GM19025 (cell line): Measurements from ENCODE around the gene ECSCR.

Source experiments
- ATAC-seq: cut with Tn5 transposase; IDR thresholded peaks from one replicate; pipeline ENCODE4 v1.9.1; 2021; ENCODE audit warnings: mild to moderate bottlenecking, low read depth, moderate library complexity; ENCODE audit not compliant: unreplicated experiment

Gene ECSCR

GRCh38 chr5:139474890-139475791 lies 12.6 kb upstream of the ECSCR start:
- ATAC-seq = no peak

DNA sequence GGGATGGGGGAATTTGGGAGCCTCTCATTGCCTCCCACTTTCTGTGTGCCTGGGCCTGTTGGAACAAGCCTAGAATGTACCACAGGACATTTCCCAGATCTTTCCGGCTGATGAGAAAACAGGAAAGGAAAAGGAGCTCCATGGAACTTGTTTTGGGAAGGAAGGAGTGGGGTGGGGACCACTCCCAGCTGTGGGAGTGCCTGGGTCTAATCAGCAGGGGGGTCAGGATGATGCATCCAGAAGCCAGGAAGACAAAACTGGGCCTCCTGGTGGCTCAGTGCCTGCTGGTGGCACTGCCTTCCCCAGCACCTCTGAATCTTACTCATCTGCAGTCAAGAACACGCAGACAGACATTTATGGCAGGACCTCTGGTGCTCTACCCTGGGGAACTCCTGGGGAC lies 11.0 kb upstream of the ECSCR start:
- ATAC-seq = no peak

- ATAC-seq = no peak
Measured at GRCh38 chr5:139473105-139473504, 10.6 kb upstream of the ECSCR start.

- ATAC-seq = no peak
Measured at GRCh38 chr5:139472386-139473030, 10.0 kb upstream of the ECSCR start.

DNA sequence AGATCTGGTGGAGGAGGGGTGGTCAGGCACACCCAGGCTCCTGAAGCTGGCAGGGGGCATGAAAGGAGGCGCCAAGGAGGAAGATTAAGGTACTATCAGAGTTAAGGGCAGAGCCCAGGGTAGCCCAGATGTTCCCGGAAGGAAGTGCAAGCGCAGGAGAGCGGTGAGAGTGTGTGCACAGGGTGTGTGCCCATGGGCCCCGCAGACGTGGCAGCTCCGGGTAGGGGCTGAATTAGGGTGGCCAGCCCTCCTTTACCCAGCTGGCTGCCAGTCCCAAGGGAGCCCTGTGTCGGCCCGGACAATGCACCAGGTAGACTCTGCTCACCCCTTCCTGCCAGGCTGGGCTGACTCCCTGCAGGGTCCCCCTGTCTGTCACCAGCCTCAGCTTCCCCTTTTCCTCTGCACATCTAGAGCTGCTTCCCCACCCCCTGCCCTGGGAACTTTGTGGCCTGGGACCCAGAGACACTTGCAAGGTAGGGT lies 8.3 kb upstream of the ECSCR start, which contains the start of gene SMIM33:
Gene SMIM33, plus strand, starts transcription at position 184 of the 480 bp plus-strand sequence. Its CDS starts 118 bp downstream, at position 302.
- no peak for ATAC-seq

GRCh38 chr5:139468421-139468931 lies 5.9 kb upstream of the ECSCR start:
- ATAC-seq = no peak

DNA sequence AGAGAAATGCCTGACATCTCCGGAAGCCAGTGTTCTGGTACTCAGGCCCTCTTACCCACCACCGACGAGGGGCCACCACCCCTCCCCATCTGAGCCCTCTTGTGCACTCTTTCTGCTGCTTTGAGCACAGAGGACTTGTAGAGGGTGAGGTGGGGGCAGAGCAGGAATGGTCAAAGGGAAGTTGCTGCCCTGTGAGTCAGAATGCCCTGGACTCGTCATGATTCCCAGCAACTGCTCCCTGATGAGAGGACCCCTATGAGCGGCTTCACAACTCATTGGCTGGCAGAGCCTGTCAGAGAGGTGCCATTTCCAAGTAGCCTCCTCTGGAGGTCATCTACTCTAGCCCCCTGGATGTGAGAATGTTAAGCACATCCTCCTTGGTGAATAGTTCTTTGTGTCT lies 845 bp downstream of the ECSCR start:
- ATAC-seq = no peak

DNA sequence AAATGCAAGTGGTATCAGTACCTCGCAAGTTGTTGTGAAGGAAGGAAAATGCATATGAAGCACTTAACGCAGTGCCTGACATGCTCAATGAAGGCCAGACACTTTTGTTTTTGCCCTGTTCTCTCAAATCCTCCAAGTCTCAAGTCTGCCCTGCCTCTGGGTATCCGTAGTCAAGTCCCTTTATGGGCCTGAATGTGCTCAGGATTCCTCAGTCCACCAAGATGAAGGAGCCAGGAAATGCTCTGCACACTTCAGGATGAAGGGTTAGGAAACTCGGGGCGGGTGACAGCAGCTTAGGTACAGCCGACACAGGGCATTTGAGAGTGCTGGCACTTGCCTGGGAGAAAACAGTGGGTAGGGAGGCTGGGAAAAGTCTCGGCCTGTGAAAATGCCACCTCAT lies 1.4 kb downstream of the ECSCR start:
- no peak for ATAC-seq

DNA sequence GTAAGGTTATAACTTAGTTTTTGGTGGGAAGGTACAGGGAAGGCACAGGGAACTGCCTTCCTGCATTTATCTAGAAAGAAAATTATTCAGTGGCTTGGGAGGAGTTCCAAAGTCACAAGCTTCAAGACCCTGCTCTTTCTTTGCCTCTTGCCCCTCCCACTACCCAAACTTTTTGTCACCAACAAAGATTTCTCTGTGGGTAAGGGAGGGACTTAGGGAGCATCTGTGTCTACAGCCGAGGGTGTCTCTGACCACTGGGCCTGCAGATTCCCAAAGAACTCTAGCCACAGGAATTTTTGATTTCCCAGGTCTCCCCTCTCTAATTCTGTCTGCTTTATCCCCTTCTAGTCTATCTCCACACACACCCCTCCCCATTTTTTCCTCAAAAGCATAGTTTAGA lies 2.1 kb downstream of the ECSCR start:
- no peak for ATAC-seq

GRCh38 chr5:139459451-139459934 lies 3.0 kb downstream of the ECSCR start:
- ATAC-seq = peak; percentile 25

DNA sequence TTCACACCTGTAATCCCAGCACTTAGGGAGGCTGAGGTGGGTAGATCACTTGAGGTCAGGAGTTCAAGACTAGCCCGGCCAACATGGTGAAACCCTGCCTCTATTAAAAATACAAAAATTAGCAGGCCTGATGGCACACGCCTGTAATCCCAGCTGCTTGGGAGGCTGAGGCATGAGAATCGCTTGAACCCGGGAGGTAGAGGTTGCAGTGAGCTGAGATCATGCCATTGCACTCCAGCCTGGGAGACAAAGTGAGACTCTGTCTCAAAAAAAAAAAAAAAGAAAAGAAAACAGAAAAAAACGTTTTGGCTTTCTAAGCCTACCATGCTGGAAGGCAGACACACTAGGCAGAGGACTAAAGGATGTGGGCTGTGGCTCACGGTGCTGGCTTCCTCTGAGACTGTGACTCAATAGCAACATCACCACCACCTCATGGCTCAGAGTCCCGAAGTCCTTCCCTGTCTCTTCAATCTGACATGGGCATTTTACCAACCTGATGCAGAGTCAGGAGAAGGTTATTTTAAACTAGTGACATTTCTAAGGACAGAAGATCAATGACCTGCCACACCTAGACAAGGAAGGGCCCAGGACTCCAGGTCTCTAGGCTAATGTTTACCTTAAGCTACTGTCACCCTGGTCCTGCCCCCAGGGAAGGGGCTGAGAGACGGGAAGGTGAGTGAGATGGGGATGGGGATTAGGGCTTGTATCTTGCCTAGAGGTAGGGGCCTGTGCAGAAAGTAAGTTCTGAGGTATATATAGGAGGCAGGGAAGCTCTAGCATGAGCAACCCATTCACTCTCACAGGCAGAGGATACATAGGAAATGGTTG lies 3.7 kb downstream of the ECSCR start:
- ATAC-seq = peak; percentile 43

- ATAC-seq = no peak
Measured at GRCh38 chr5:139457653-139458306, 4.8 kb downstream of the ECSCR start.

- no peak for ATAC-seq
Measured at GRCh38 chr5:139457241-139457640, 5.3 kb downstream of the ECSCR start.

DNA sequence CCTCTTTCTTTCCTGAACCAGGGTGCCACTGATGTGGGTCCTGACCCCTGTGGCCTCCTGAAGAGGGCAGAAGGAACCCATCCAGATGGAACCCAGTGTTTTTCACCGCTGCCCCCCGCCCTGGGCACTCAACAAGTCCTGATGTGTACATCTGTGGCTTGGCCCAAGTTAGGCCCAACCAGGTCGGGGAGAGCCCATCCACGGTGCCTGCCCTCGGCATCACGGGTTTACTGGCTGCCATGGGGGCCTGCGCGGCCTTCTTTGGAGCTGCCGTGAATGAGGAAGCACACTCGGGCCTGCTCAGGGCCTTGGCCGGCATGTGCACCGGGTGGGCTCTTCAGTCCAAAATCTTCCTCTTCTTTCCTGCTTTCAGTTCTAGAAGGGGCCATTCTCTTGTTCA lies 5.8 kb downstream of the ECSCR start:
- ATAC-seq = no peak

- no peak for ATAC-seq
Measured at GRCh38 chr5:139454568-139455290, 7.8 kb downstream of the ECSCR start.

GRCh38 chr5:139453683-139454567 lies 8.6 kb downstream of the ECSCR start:
- no peak for ATAC-seq

- no peak for ATAC-seq
Measured at GRCh38 chr5:139451878-139452660, 10.5 kb downstream of the ECSCR start.
